Measurements from ENCODE around the gene PTEN.
"Not testable (repeated sequence)": the region's sequence is repeated elsewhere in the genome, so short reads cannot be mapped to it uniquely, and the experiment has no call there.

PTEN gene

DNA sequence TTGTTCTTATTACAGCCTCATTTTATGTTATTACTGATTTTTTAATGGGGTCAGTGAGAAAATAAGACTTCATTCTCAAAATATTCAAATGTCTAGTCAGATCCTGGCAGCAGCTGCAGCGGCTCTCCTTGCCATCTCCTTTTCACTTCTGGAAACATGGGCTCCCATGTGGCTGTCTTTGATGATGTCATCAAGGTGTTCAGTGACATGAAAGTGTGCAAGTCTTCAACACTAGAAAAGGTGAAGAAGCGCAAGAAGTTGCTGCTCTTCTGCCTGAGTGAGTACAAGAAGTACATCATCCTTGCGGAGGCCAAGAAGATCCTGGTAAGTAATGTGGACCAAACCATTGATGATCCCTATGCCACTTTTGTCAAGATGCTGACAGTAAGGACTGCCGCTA, 19.7 kb upstream of the PTEN start:
- Mint-ChIP-seq H3K9me3 (no peaks in the 10 kb centered on the region), H3K36me3 (ENCODE audit: low read depth) (no peaks in the 10 kb centered on the region), H3K4me1 (no peaks in the 10 kb centered on the region), H3K4me3 (no peak overlapping the region), H3K27ac (no peak overlapping the region), H3K27me3 (ENCODE audit: low read depth, poor library complexity) (peaks cover 3% of the 10 kb centered on the region)
- TF ChIP-seq, protein P1, sequence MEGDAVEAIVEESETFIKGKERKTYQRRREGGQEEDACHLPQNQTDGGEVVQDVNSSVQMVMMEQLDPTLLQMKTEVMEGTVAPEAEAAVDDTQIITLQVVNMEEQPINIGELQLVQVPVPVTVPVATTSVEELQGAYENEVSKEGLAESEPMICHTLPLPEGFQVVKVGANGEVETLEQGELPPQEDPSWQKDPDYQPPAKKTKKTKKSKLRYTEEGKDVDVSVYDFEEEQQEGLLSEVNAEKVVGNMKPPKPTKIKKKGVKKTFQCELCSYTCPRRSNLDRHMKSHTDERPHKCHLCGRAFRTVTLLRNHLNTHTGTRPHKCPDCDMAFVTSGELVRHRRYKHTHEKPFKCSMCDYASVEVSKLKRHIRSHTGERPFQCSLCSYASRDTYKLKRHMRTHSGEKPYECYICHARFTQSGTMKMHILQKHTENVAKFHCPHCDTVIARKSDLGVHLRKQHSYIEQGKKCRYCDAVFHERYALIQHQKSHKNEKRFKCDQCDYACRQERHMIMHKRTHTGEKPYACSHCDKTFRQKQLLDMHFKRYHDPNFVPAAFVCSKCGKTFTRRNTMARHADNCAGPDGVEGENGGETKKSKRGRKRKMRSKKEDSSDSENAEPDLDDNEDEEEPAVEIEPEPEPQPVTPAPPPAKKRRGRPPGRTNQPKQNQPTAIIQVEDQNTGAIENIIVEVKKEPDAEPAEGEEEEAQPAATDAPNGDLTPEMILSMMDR (IDR thresholded peaks at IDR 0.05): no peak
- no peak for DNase-seq

DNA sequence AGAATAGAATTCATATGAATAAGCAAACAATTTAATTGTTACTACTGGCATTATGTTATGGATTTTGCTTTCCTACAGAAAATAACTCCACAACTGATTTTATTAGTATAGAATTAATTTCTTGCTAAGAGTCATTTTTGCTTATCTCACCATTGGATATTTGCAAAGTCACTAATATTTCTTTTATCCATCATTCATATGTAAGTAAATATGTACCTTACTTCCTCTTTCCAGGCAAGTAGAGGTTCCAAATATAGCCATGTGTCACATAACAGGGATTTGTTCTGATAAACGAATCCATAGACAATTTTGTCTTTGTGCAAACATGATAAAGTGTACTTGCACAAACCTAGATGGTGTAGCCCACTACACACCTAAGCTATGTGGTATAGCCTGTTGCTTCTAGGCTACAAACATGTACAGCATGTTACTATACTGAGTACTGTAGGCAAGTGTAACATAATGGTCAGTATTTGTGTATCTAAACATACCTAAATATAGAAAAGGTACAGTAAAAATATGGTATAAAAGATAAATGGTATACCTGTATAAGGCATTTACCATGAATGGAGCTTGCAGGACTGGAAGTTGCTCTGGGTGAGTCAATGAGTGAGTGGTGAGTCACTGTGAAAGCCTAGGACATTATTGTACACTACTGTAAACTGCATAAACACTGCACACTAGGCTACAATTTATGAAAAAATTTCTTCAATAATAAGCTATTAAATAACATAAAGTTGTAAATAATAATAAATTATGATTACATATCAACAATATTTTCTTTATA, 18.4 kb upstream of the PTEN start:
- no peaks in the 10 kb centered on the region for H3K9me3 Mint-ChIP-seq
- H3K27me3 Mint-ChIP-seq (ENCODE audit: low read depth, poor library complexity): peaks cover 3% of the 10 kb centered on the region
- DNase-seq: no peak
- no peak overlapping the region for H3K27ac Mint-ChIP-seq
- H3K36me3 Mint-ChIP-seq (ENCODE audit: low read depth): no peaks in the 10 kb centered on the region
- TF ChIP-seq, protein P1 (IDR thresholded peaks at IDR 0.05): no peak
- H3K4me3 Mint-ChIP-seq: no peak overlapping the region
- no peaks in the 10 kb centered on the region for H3K4me1 Mint-ChIP-seq

DNA sequence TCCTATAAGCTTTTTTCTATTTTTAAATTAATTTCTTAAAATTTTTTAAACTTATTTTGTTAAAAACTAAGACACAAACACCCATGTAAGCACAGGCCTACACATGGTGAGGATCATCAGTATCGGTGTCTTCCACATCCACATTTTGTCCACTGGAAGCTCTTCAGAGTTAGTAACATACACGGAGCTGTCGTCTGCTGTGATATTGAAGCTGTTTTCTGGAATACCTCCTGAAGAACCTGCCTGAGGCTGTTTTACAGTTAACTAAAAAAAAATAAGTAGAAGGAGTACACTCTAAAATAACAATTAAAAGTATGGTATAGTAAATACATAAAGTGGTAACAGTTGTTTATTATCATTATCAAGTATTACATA, 17.8 kb upstream of the PTEN start:
- no peaks in the 10 kb centered on the region for H3K9me3 Mint-ChIP-seq
- H3K4me1 Mint-ChIP-seq: no peaks in the 10 kb centered on the region
- no peak for DNase-seq
- TF ChIP-seq, protein P1 (IDR thresholded peaks at IDR 0.05): no peak
- H3K27me3 Mint-ChIP-seq (ENCODE audit: low read depth, poor library complexity): peaks cover 3% of the 10 kb centered on the region
- no peak overlapping the region for H3K4me3 Mint-ChIP-seq
- H3K27ac Mint-ChIP-seq: no peak overlapping the region
- no peaks in the 10 kb centered on the region for H3K36me3 Mint-ChIP-seq (ENCODE audit: low read depth)

DNA sequence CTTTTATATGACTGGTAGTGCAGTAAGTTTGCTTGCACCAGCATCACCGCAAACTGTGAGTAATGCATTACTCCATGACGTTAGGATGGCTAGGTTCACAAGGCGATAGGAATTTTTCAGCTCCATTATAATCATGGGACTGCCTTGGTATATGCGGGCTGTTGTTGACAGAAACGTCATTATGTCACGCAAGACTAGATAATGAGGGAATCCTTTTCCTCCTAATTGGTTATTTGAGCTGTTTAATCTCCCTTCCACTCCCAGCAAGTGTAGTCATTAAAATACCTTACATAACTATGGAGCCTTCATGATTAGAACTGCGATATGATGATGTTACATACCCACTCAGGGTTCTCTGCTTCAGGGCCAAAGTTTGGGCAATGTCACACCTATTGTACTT, 17.4 kb upstream of the PTEN start:
- no peak for DNase-seq
- Mint-ChIP-seq H3K27me3 (ENCODE audit: low read depth, poor library complexity) (peaks cover 3% of the 10 kb centered on the region), H3K27ac (no peak overlapping the region), H3K4me3 (no peak overlapping the region), H3K36me3 (ENCODE audit: low read depth) (no peaks in the 10 kb centered on the region), H3K9me3 (no peaks in the 10 kb centered on the region), H3K4me1 (no peaks in the 10 kb centered on the region)
- TF ChIP-seq, protein P1 (IDR thresholded peaks at IDR 0.05): no peak

DNA sequence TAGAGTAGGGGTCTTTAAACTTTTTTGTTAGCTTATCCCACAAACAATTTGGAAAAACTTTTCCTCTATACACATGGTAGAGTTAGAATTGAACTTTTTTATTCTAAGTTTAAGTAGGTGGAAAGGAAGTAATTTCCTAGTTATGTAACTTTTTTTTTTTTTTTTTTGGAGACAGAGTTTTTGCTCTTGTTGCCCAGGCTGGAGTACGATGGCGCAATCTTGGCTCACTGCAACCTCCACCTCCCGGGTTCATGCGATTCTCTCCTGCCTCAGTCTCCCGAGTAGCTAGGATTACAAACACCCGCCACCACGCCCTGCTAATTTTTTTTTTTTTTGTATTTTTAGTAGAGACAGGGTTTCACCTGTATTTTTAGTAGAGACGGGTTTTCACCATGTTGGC, 16.7 kb upstream of the PTEN start:
- not testable (repeated sequence) for DNase-seq; H3K4me3 Mint-ChIP-seq; H3K36me3 Mint-ChIP-seq (ENCODE audit: low read depth); H3K9me3 Mint-ChIP-seq; H3K27ac Mint-ChIP-seq; H3K27me3 Mint-ChIP-seq (ENCODE audit: low read depth, poor library complexity); H3K4me1 Mint-ChIP-seq

GRCh38 chr10:87847550-87847949, 15.9 kb upstream of the PTEN start:
- no peak overlapping the region for H3K4me3 Mint-ChIP-seq
- TF ChIP-seq, protein P1 (IDR thresholded peaks at IDR 0.05): no peak
- no peaks in the 10 kb centered on the region for H3K36me3 Mint-ChIP-seq (ENCODE audit: low read depth)
- no peak overlapping the region for H3K27ac Mint-ChIP-seq
- H3K27me3 Mint-ChIP-seq (ENCODE audit: low read depth, poor library complexity): no peaks in the 10 kb centered on the region
- H3K9me3 Mint-ChIP-seq: no peaks in the 10 kb centered on the region
- no peaks in the 10 kb centered on the region for H3K4me1 Mint-ChIP-seq
- no peak for DNase-seq

Data from nephron progenitor cell (in vitro differentiated cells).